Measurements from ENCODE around the gene CAVIN1.
"Not testable (repeated sequence)": the region's sequence is repeated elsewhere in the genome, so short reads cannot be mapped to it uniquely, and the experiment has no call there.

Gene CAVIN1

GRCh38 chr17:42404326-42405055 lies 18.6 kb downstream of the CAVIN1 start:
- no peak for FAIRE-seq

DNA sequence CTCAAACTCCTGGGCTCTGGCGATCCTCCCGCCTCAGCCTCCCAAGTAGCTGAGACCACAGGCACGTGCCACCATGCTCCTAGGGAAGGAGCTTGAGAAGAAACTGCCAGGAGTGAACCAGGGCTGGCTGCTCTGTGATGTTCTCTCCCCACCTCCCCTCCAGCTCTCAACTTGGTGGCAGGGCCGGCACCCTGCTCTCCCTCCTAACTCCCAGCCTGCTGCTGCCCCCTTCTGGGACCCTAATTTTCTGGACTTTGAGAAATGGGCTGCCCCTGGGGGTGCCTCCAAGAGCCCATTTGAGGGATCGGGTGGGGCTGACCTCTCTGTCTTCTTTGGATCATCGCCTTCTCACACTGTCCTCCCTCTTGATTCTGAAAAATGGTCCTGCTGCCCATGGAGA lies 19.9 kb downstream of the CAVIN1 start:
- FAIRE-seq = no peak

GRCh38 chr17:42402117-42402516 lies 20.9 kb downstream of the CAVIN1 start:
- FAIRE-seq = no peak

DNA sequence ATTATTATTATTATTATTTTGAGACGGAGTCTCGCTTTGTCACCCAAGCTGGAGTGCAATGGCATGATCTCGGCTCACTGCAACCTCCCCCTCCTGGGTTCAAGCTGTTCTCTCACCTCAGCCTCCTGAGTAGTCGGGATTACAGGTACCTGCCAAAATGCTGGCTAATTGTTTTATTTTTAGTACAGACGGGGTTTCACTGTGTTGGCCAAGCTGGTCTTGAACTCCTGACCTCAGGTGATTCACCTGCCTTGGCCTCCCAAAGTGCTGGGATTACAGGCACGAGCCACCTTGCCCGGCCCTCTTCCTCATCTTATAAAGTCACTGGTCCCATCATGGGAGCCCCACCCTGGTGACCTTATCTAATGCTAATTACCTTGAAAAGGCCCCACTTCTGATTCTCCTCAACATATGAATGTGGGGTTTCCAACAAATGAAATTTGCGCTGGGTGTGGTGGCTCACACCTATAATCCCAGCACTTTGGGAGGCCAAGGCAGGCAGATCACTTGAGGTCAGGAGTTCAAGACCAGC lies 22.1 kb downstream of the CAVIN1 start:
- not testable (repeated sequence) for FAIRE-seq

DNA sequence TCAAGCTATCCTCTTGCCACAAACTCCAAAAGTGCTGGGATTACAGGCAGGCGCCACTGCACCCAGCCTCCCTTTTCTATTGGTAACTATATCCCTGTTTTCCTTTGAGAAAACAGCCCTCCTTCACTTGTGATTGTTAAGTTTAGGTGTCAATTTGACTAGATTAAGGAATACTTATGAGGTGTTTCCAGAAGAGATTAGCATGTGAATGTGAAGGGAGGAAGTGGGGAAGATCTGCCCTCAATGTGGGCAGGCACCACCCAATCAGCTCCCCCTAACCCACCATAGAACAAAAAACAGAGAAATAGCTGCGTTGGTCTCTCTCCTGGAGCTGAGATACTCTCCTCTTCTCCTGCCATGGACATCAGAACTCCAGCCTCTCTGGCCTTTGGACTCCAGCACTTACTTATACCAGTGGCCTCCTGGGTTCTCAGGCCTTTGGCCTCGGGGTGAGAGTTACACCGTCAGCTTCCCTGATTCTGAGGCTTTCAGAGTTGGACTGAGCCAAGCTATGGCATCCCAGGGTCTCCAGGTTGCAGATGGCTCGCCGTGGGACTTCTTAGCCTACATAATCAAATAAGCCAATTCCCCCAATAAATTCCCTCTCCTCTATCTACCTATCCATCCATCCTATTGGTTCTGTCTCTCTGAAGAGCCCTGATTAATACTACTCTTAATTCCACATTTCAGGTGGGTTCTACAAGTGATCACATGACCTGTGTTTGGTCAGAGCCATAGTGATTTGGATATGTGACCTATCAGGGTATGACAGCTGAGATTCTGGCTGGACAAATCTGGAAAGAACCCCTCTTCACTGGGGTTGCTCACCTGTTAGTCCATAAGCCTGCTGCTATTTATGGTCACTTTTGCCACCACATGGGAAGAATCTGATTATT lies 22.9 kb downstream of the CAVIN1 start:
- FAIRE-seq = no peak

DNA sequence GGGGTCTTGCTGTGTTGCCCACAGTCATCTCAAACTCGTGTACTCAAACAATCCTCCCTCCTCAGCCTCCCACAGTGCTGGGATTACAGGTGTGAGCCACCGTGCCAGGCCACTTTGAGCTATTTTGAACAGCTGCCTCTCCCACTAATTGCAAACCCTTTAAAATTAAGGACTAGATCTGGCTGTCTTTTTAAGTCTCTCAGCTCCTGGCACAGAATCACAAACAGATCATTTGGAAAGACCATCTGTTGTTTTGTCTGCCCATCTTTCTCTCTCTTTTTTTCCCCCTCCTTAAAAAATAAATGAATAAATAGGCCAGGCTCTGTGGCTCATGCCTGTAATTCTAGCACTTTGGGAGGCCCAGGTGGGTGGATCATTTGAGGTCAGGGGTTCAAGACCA lies 23.9 kb downstream of the CAVIN1 start:
- no peak for FAIRE-seq

DNA sequence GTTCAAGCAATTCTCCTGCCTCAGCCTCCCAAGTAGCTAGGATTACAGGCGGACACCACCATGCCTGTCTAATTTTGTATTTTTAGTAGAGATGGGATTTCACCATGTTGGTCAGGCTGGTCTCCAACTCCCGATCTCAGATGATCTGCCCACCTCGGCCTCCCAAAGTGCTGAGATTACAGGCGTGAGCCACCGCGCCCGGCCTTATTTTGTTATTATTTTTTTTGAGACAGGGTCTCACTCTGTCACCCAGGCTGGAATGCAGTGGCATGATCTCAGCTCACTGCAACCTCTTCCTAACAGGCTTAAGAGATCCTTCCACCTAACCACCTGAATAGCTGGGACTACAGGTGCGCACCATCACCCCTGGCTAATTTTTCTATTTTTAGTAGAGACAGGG lies 27.5 kb downstream of the CAVIN1 start:
- FAIRE-seq = not testable (repeated sequence)

- FAIRE-seq = no peak
Measured at GRCh38 chr17:42394838-42395237, 28.2 kb downstream of the CAVIN1 start.

- FAIRE-seq = no peak
Measured at GRCh38 chr17:42392692-42393415, 30.2 kb downstream of the CAVIN1 start.

GRCh38 chr17:42391439-42391838 lies 31.6 kb downstream of the CAVIN1 start:
- not testable (repeated sequence) for FAIRE-seq

GRCh38 chr17:42389899-42390298 lies 33.2 kb downstream of the CAVIN1 start:
- FAIRE-seq = no peak

DNA sequence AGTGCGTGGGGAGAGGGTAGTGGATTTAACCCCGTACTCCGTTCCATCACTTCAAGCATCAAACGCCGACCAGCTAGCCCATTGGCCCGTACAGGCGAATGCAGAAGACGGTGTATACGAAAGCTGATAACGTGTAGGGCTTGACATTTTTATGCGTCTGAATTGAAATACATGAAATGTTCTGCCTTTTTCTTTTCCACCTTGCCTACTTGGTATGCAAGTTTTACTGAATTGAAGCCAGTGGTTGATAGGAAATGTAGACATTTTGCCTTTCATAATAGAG lies 34.0 kb downstream of the CAVIN1 start:
- FAIRE-seq = no peak

GRCh38 chr17:42388381-42389134 lies 34.5 kb downstream of the CAVIN1 start, which contains the start of gene STAT3:
Gene STAT3 (minus strand): TSS chr17:42388442. CDS start chr17:42348516, 39,926 bp downstream.
- peak; percentile 98 for FAIRE-seq

DNA sequence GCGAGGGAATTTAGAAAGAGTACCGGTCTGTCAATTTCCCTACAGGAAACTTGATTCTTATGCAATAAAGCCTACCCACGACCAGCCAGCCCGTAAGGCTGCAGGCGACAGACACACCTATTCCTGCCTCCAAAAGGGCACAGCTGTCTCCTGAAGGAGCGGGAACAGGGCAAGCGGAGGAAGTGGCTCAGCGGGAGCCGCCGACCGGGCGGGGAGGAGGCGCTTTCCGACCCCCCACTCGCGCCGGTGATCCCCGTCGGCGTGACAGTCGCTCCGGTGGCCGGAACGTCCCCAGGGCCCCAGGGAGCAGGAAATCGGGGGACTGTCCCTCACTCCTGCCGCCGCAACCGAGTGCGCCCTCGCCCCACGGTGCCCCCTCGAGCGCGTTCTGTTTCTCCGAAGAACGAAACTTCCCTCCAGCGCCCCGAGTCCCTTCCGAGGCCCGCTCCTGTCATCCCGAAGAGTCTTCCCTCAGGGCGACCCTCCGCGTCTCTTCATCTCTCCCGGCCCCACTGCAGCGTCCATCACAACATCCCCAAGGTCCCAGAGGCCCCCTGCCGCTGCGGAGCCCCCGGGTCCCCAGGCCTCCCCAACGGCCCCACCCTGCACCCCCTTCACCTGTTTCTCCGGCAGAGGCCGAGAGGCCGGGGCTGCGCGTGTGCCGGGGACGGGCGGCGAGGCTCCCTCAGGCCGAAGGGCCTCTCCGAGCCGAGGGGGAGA lies 35.2 kb downstream of the CAVIN1 start:
- FAIRE-seq = no peak

GRCh38 chr17:42386777-42387657 lies 36.0 kb downstream of the CAVIN1 start:
- no peak for FAIRE-seq

- no peak for FAIRE-seq
Measured at GRCh38 chr17:42381898-42382297, 41.2 kb downstream of the CAVIN1 start.

DNA sequence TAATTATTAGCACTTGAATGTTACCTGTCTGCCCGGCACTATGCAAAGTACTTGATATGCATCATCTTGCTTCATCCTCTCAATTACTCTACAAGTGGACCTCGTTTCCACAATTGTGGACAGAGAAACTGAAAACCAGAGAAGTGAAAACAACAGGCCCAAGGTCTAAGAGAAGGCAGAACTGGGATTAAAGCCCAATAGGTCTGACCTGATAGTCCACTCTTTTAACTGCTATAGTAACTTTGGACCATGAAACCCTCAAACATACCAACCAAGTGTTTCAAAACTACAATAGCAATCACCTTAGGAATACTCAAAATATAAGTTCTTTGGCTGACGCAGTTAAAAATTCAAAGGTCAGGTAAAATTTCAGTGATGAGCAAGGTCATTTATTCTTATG lies 42.1 kb downstream of the CAVIN1 start:
- no peak for FAIRE-seq

DNA sequence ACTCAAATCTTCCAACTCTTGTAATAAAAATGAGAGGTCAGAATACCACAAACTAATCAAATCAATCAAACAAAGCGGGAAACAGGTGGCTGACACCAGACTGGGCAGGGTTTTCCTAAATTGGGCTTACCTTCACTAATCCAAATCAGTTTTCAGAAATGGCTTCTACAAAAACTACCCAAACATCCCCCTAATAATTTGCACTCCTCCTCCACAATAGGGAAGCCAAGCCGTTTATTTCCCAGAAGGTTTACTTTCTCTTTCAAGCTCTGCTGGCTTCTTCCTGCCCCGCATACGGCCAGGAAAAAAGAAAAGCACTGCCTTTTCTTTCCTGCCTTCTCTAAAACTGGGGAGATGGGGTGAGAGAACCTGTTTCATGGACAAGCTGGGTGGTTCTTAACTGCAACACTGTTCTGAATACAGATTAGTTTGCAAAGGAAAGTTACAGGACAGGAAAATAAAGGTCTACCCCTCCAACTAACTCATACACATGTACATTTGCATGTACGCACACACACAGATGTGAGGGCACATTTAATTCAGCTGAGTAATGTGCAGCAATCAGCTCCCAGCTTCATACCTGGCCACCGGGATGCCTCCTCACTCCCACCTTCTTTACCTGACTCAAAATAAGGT lies 44.0 kb downstream of the CAVIN1 start:
- FAIRE-seq = peak; percentile 43

DNA sequence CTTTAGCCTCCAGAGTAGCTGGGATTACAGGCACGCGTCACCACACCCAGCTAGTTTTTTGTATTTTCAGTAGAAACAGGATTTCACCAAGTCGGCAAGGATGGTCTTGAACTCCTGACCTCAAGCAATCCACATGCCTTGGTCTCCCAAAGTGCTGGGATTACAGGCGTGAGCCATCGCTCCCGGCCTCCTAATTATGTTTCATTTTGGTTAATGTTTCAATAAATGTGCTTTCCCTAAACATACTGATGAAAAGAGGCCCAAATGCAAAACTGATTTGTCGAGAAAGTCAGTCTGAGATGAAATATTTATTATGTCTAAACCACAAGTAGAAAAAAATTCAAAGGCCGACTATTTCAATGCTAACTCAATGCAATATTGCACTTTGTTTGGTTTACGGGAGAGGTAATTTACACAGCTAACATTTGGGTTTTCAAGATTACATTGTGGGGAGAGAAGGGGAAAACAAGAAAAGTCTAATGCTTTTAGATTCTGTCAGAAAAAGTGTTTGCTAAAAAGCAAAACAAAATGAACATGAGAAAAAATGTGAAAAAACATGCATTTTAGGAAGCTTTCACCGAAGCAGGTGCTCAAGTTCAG lies 44.6 kb downstream of the CAVIN1 start:
- no peak for FAIRE-seq

DNA sequence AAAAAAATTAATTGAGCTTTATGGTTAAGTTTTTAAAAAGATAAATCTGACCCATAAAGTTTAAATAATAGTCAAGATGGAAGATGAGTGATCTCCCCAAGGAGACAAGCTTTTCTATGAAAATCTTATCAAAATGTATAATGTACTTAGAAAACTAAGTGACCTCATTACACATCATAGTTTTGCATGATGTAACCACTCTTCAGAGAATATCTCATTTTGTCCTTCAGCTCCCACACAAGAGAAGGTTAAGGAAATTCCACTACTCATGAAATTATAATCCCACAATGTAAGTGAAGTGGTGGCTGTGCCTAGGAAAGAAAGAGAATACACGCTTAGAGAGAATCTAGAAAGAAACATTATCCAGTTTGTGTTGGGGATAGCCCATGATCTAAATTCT lies 49.2 kb downstream of the CAVIN1 start:
- FAIRE-seq = no peak
